B cell (primary cell): ENCODE data around the gene SKIDA1. TPM values are rescaled to one million over a fixed set of nuclear protein-coding genes. Genes with fewer than 3 reads are reported as not detected.

Source experiments
- ATAC-seq: fragments of 200-7000 bp; cut with Tn5 transposase; one replicate; pipeline ENCODE4 v1.10.0; 2021; ENCODE audit warnings: low read depth, mild to moderate bottlenecking, moderate number of reproducible peaks, moderate library complexity
- CTCF ChIA-PET: fragments of 350-600 bp; sonication (Branson Sonifier 250); formaldehyde crosslinking; loops from one replicate; lab custom pipeline; 2021; ENCODE audit warnings: antibody characterized with exemption, inconsistent platforms; lab: Charles Lee
- POLR2A ChIA-PET: fragments of 350-600 bp; sonication (Branson Sonifier 250); formaldehyde crosslinking; loops from one replicate; lab custom pipeline; 2021; ENCODE audit warnings: antibody characterized with exemption; lab: Charles Lee
- DNase-seq: peaks from one replicate; pipeline ENCODE4 v3.0.0; 2013
- H2AFZ ChIP-seq: 2 replicates; pipeline ENCODE4 v1.6.1; 2012; ENCODE audit warnings: mild to moderate bottlenecking, low read depth, low read length; ENCODE audit not compliant: insufficient read depth, poor library complexity, severe bottlenecking
- H3K27ac ChIP-seq, 2 donors: 1 replicate in 1 of 2; 2 replicates in 1 of 2; pipeline ENCODE4 v1.5.1; 2012 to 2013; ENCODE audit warnings: low read length in 2 of 2, mild to moderate bottlenecking in 2 of 2, moderate library complexity in 1 of 2
- H3K27me3 ChIP-seq, 4 experiments: fragments of 200-600 bp in 1 of 4; sonication (generic) in 1 of 4; replicated peaks in 1 of 4; 1 replicate in 2 of 4; 2 replicates in 2 of 4; pipeline versions ENCODE4 v1.6.1 to v1.7.0; 2013 to 2016; ENCODE audit warnings: low read length in 3 of 4, mild to moderate bottlenecking in 2 of 4, mixed read lengths in 1 of 4, moderate library complexity in 1 of 4; ENCODE audit not compliant: insufficient read depth in 4 of 4, control insufficient read depth in 3 of 4; ENCODE audit errors: control extremely low read depth in 1 of 4
- H3K36me3 ChIP-seq, 2 experiments: replicated peaks in 1 of 2; 1 replicate in 1 of 2; 2 replicates in 1 of 2; pipeline versions ENCODE4 v1.6.1 to v1.7.1; 2013; ENCODE audit warnings: low read length in 1 of 2; ENCODE audit not compliant: insufficient read depth in 2 of 2, control insufficient read depth in 1 of 2; ENCODE audit errors: control extremely low read depth in 1 of 2, extremely low read depth in 1 of 2
- H3K4me1 ChIP-seq, 2 donors: fragments of 200-600 bp in 1 of 2; sonication (generic) in 1 of 2; 1 replicate in 1 of 2; 2 replicates in 1 of 2; pipeline versions ENCODE4 v1.5.1 to v1.6.1; 2013 to 2017; ENCODE audit warnings: low read length in 2 of 2; ENCODE audit not compliant: control insufficient read depth in 2 of 2, insufficient read depth in 2 of 2
- H3K4me2 ChIP-seq: replicated peaks from 2 replicates; pipeline ENCODE3; 2012; ENCODE audit warnings: mild to moderate bottlenecking, low read depth, low read length; ENCODE audit not compliant: poor library complexity, severe bottlenecking
- H3K4me3 ChIP-seq, 5 experiments: fragments of 200-600 bp in 1 of 5; sonication (generic) in 1 of 5; 1 replicate in 3 of 5; 2 replicates in 2 of 5; pipeline versions ENCODE4 v1.5.1 to v1.7.0; 2011 to 2016; ENCODE audit warnings: low read length in 4 of 5, mild to moderate bottlenecking in 4 of 5, low read depth in 2 of 5, control low read depth in 1 of 5, moderate library complexity in 1 of 5; ENCODE audit not compliant: insufficient read depth in 1 of 5; ENCODE audit errors: control extremely low read depth in 1 of 5, extremely low read depth in 1 of 5
- H3K79me2 ChIP-seq: fragments of 200-600 bp; sonication (generic); one replicate; pipeline ENCODE4 v1.6.0; 2016; ENCODE audit warnings: low read length; ENCODE audit not compliant: control insufficient read depth, insufficient read depth
- H3K9ac ChIP-seq: fragments of 200-600 bp; sonication (generic); 2 replicates; pipeline ENCODE4 v1.6.1; 2017; ENCODE audit warnings: mild to moderate bottlenecking, low read length, moderate library complexity
- H3K9me3 ChIP-seq, 3 donors: one replicate each; pipeline versions ENCODE4 v1.6.1 to v1.7.1; 2013; ENCODE audit warnings: low read length in 2 of 3; ENCODE audit not compliant: control insufficient read depth in 2 of 3, insufficient read depth in 1 of 3; ENCODE audit errors: control extremely low read depth in 1 of 3
- H4K20me1 ChIP-seq: 2 replicates; pipeline ENCODE4 v1.6.0; 2012; ENCODE audit warnings: mild to moderate bottlenecking, low read length; ENCODE audit not compliant: insufficient read depth, control insufficient read depth, poor library complexity, severe bottlenecking
- H3K27ac Mint-ChIP-seq: one replicate; pipeline ENCODE4 v1.8.0; 2021; ENCODE audit warnings: mixed read lengths
- H3K27me3 Mint-ChIP-seq: one replicate; pipeline ENCODE4 v1.8.0; 2021; ENCODE audit warnings: mixed read lengths
- H3K4me1 Mint-ChIP-seq: one replicate; pipeline ENCODE4 v1.8.0; 2021; ENCODE audit warnings: mixed read lengths
- H3K4me3 Mint-ChIP-seq: one replicate; pipeline ENCODE4 v1.8.0; 2021; ENCODE audit warnings: mixed read lengths
- H3K9me3 Mint-ChIP-seq: one replicate; pipeline ENCODE4 v1.8.0; 2022; ENCODE audit warnings: mixed read lengths; ENCODE audit not compliant: insufficient read depth
- CTCF ChIP-seq: fragments of 200-600 bp; IDR thresholded peaks from one replicate; pipeline ENCODE4 v1.8.0; 2022; ENCODE audit warnings: antibody characterized with exemption, mild to moderate bottlenecking
- EZH2 ChIP-seq: IDR thresholded peaks from 2 replicates; pipeline ENCODE4 v1.6.1; 2012; ENCODE audit warnings: borderline replicate concordance, low read depth, mild to moderate bottlenecking, moderate library complexity, low read length; ENCODE audit not compliant: insufficient read depth, poor library complexity, severe bottlenecking
- WGBS: methylation state at CpG from one replicate; pipeline ENCODE4 v1.1.5; 2013; ENCODE audit warnings: missing lambda C conversion rate; ENCODE audit not compliant: insufficient coverage; 5-methylcytosine and 5-hydroxymethylcytosine counted together
- intact Hi-C: fragments of 100-400 bp; cut with micrococcal nuclease; formaldehyde crosslinking; loops from one replicate; pipeline ENCODE4 v1.10.0; 2022
- polyA plus RNA-seq: library from polyadenylated mRNA; depleted of rRNA; stranded (reverse); fragments of >200 nt; gene quantifications from 2 replicates; pipeline ENCODE4 v1.2.3, GENCODE V29; 2012
- total RNA-seq, 2 donors: library from RNA; stranded (reverse); fragments of 120-200 nt in 1 of 2; gene quantifications; 1 replicate in 1 of 2; 2 replicates in 1 of 2; pipeline versions ENCODE4 v1.2.3 to v1.2.4, GENCODE V29; 2013 to 2022

SKIDA1 gene
- total and polyA plus RNA-seq, 2 donors (not counting 1 experiment from before 2014, with no cell fraction given): 0.06 to 0.10 TPM

GRCh38 chr10:21506351-21506750 lies 19.1 kb downstream of the SKIDA1 start:
- no peaks in the 10 kb centered on the region for H4K20me1 ChIP-seq
- POLR2A ChIA-PET: no interaction called here
- no peaks in the 10 kb centered on the region for H3K36me3 ChIP-seq
- H3K9me3 ChIP-seq: peaks cover 0 to 15% (median 0%) of the 10 kb centered on the region in 3 donors
- no peak overlapping the region for H3K4me3 ChIP-seq
- ATAC-seq (no peak), DNase-seq (no peak)
- H3K27me3 Mint-ChIP-seq: peaks cover 47% of the 10 kb centered on the region
- H2AFZ ChIP-seq: no peak overlapping the region
- CTCF ChIA-PET: interaction anchor here (0.7 to 1.4 kb wide), 2 partner anchors 10 to 15 kb away, joined by 3 to 7 read pairs; no protein-coding TSS in a partner anchor
- H3K79me2 ChIP-seq: no peaks in the 10 kb centered on the region
- no peak for TF ChIP-seq CTCF
- no peak for TF ChIP-seq EZH2
- H3K27ac Mint-ChIP-seq: no peak overlapping the region
- H3K27ac ChIP-seq: no peak overlapping the region
- no peak overlapping the region for H3K4me3 Mint-ChIP-seq
- WGBS: no CpG with 5 or more reads among the region's 3 CpGs
- no peaks in the 10 kb centered on the region for H3K9me3 Mint-ChIP-seq
- H3K4me2 ChIP-seq: no peak overlapping the region
- H3K27me3 ChIP-seq: peaks cover 0 to 47% (median 13%) of the 10 kb centered on the region in 4 experiments
- peaks cover 8% of the 10 kb centered on the region in 2 donors for H3K4me1 ChIP-seq
- intact Hi-C loops: no loop called here
- H3K9ac ChIP-seq: no peak overlapping the region
- no peaks in the 10 kb centered on the region for H3K4me1 Mint-ChIP-seq

- H3K27ac Mint-ChIP-seq: no peak overlapping the region
- CTCF ChIA-PET: interaction anchor here (0.7 to 1.4 kb wide), 2 partner anchors 10 to 15 kb away, joined by 3 to 7 read pairs; no protein-coding TSS in a partner anchor
- intact Hi-C loops: no loop called here
Observed at GRCh38 chr10:21505711-21506278, 19.7 kb downstream of the SKIDA1 start.

More at GRCh38 chr10:21505711-21506278, 19.7 kb downstream of the SKIDA1 start:
- H3K79me2 ChIP-seq: no peaks in the 10 kb centered on the region
- Mint-ChIP-seq H3K4me1 (peaks cover 1% of the 10 kb centered on the region), H3K9me3 (no peaks in the 10 kb centered on the region), H3K4me3 (no peak overlapping the region), H3K27me3 (peaks cover 49% of the 10 kb centered on the region)
- POLR2A ChIA-PET: no interaction called here
- peaks cover 0 to 15% (median 0%) of the 10 kb centered on the region in 3 donors for H3K9me3 ChIP-seq
- no peak overlapping the region for H2AFZ ChIP-seq
- H4K20me1 ChIP-seq: no peaks in the 10 kb centered on the region
- ATAC-seq (no peak), DNase-seq (no peak)
- peaks cover 0 to 49% (median 12%) of the 10 kb centered on the region in 4 experiments for H3K27me3 ChIP-seq
- no peak overlapping the region for H3K4me3 ChIP-seq
- no peaks in the 10 kb centered on the region for H3K36me3 ChIP-seq
- H3K4me2 ChIP-seq: no peak overlapping the region
- TF ChIP-seq CTCF: no peak
- TF ChIP-seq EZH2: no peak
- H3K27ac ChIP-seq: no peak overlapping the region
- WGBS: 100% methylated on average over 1 of the region's 4 CpGs
- H3K9ac ChIP-seq: no peak overlapping the region
- H3K4me1 ChIP-seq: peaks cover 7 to 8% of the 10 kb centered on the region in 2 donors
